HT-29 (cell line): Measurements from ENCODE around the gene KRTAP4-12. TPM values are rescaled to one million over a fixed set of nuclear protein-coding genes. Genes with fewer than 3 reads are reported as not detected.
"Not testable (repeated sequence)": the region's sequence is repeated elsewhere in the genome, so short reads cannot be mapped to it uniquely, and the experiment has no call there.

Experiments used
- DNase-seq: peaks from one replicate; pipeline ENCODE4 v3.0.0-alpha.2; 2015; ENCODE audit warnings: low spot score
- total RNA-seq: library from RNA; depleted of rRNA; stranded (reverse); fragments of >200 nt; shearing (Covaris generic); gene quantifications from 2 replicates; pipeline ENCODE4 v1.2.3, GENCODE V29; 2014; rRNA removed

KRTAP4-12 gene
- total RNA-seq = not detected in 2 replicates

DNA sequence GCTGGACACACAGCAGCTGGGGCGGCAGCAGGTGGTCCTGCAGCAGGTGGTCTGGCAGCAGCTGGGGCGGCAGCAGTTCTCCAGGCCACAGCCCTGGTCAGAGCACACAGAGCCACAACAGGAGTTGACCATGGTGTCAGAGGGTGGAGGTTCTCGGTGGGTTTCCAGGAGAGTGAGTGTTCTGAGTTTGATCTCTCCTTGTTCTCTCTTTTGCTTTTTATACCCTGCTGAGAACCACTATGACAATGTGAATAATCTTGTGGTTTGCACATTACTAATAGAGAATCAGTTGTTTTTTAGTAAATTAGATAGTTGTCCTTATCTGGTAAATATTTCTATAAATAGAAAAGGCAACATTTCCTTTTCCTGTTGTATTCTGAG, at the start of gene KRTAP4-12:
Gene KRTAP4-12, minus strand, starts transcription at position 192 of the 381 bp plus-strand sequence. Its CDS starts 60 bp downstream, at position 132.
- not testable (repeated sequence) for DNase-seq

DNA sequence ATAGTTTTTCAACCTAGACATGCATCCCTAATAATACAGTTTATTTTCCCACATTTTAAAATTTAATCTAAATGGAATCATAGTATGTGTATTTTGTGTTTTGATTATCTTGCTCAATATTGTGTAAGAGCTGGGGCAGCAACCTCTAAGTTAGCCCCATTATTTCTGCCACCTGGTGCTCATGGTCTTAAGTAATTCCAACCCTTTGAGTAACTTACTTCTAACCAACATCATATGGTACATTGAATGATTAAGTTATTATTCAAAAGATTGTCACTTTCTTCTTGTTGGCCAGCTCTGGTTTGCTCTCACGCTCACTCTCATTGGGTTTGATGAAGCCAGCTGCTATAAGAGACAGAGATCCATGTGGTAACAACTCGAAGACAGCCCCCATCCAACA, 47.9 kb upstream of the KRTAP4-12 start:
- no peak for DNase-seq

DNA sequence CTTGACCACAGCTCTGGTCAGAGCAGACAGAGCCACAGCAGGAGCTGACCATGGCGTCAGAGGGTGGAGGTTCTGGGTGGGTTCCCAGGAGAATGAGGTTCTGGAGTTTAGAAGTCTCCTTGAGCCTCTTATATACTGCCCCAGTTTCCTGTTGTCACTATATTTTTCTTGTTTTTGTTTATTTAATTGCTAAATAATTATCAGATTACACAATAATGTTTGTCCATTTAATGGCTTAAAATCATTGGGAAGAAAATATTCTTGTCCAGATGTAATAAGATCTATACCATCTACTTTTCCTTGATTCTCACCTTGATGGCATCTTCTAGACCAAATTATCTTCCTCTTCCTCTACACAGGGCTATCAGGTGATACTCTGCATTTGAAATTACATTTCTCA, 44.1 kb upstream of the KRTAP4-12 start, which contains the start of gene KRTAP4-3:
Gene KRTAP4-3, minus strand, starts transcription at position 101 of the 400 bp plus-strand sequence. Its CDS starts 49 bp downstream, at position 52.
- no peak for DNase-seq

- no peak for DNase-seq
Observed at GRCh38 chr17:41167561-41167960, 43.6 kb upstream of the KRTAP4-12 start.

DNA sequence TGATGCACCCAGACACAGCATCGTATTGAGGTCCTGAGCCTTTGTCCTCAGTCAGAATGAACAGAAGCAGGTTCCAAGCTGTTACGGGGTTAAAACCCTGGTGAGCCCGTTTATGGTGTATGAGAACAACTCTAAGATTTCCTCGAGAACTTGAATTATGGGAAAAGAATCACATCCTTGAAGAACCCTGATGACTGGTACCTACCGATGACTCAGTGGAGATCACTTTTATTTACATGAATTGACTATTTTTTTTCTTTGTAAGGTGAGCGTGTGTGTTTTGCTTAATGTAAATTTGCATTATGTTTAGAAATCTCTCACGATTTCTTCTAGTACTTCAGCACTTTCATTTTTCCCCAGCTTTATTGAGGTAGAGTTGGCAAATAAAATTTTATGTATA, 39.8 kb upstream of the KRTAP4-12 start:
- DNase-seq = no peak

- no peak for DNase-seq
Observed at GRCh38 chr17:41160648-41161047, 36.7 kb upstream of the KRTAP4-12 start, which contains the start of gene KRTAP4-4. Gene KRTAP4-4 (minus strand): TSS chr17:41160748. CDS start chr17:41160691, 57 bp downstream.

GRCh38 chr17:41160190-41160589, 36.2 kb upstream of the KRTAP4-12 start:
- DNase-seq = not testable (repeated sequence)

DNA sequence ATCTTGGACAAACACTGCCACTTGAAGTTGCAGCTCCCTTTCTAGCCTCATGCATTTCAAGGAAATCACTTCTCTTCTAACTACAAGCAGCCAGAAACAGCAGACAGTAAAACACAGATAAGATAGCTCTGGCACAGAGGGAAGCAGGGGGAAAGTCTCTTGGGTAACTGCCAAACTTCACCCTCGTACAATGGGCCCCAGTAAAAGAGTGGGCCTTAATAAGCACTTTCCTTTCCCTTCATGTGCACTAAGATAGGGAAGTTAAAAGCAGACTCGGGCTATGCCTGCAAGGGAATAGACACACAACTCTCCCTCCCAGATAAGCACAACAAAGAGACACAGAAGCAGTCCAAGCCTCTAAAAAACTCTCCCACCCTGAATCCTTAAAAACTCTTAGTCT, 29.9 kb upstream of the KRTAP4-12 start:
- DNase-seq = no peak

- no peak for DNase-seq
Observed at GRCh38 chr17:41151525-41151924, 27.5 kb upstream of the KRTAP4-12 start.

DNA sequence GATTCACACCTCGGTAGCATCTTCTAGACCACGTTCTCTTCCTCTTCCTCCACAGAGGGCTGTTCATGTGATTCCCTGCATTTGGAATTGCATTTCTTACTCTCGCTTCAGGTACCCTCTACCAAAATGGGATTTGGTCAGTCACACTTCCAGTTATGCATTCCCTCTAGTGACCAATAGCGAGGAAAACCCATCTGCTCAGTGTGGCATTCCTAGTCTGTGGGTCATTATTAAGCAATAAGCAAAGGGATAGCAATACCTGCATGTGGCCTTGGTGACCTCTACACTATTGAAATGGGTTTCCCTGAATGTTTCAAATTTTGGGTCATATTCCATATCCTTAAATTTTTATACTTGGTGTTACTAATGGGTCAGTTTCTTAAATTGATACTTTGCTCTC, 26.0 kb upstream of the KRTAP4-12 start:
- DNase-seq = no peak

GRCh38 chr17:41149652-41149985, 25.6 kb upstream of the KRTAP4-12 start, which contains the start of gene KRTAP4-5:
Gene KRTAP4-5 (minus strand): TSS chr17:41149825. CDS start chr17:41149767, 58 bp downstream.
- DNase-seq = no peak

- not testable (repeated sequence) for DNase-seq
Observed at GRCh38 chr17:41148971-41149651, 25.1 kb upstream of the KRTAP4-12 start.

GRCh38 chr17:41147531-41148204, 23.7 kb upstream of the KRTAP4-12 start:
- DNase-seq = no peak

- DNase-seq = no peak
Observed at GRCh38 chr17:41145261-41145660, 21.3 kb upstream of the KRTAP4-12 start.

DNA sequence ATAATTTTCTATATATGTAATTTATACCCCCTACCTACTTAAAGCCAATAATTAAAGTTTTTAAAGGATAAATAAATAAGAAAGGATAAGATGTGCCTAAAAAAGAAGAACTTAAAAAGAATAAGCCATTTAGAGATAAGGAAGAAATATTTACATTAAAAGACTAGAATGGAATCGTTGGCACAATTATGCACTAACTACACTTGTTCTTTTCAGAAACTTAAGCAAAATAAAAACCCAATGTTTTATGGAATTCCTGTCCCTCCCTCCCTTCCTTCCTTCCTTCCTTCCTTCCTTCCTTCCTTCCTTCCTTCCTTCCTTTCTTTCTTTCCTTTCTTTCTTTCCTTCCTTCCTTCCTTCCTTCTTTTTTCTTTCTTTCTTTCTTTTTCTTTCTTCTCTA, 20.9 kb upstream of the KRTAP4-12 start:
- DNase-seq = no peak

- DNase-seq = no peak
Observed at GRCh38 chr17:41141361-41141760, 17.4 kb upstream of the KRTAP4-12 start.

DNA sequence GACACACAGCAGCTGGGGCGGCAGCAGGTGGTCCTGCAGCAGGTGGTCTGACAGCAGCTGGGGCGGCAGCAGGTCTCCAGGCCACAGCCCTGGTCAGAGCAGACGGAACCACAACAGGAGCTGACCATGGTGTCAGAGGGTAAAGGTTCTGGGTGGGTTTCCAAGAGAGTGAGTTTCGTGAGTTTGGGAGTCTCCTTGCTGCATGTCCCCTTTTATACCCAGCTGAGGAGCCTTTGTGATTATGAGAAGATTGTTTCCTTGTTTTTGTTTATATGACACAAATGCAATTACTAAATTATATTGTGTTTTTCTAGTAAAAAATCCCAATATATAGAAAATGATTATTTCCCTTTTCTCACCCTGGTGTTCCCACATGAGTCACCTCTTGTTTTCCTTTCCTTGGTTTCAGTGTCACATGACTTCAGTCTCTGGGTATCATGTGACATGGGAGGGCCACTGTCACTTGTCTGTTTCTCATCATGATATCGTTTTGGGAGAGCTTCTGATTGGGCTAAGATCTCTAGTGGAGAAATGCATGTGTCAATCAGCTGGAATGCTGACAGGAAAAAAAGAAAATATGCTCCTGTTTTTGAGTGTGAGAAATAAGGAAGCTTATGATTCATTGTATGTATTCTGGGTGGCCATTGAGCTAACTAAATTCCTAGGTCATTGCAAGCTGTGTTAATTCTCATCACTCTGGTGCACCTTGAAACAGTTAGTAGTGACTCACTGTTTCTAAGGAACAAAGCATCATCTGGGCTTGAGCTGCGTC, 16.6 kb upstream of the KRTAP4-12 start, which contains the start of gene KRTAP4-6:
Gene KRTAP4-6, minus strand, starts transcription at position 185 of the 772 bp plus-strand sequence. Its CDS starts 57 bp downstream, at position 128.
- DNase-seq = no peak

- not testable (repeated sequence) for DNase-seq
Observed at GRCh38 chr17:41139865-41140264, 15.9 kb upstream of the KRTAP4-12 start.

- no peak for DNase-seq
Observed at GRCh38 chr17:41133880-41134735, 10.1 kb upstream of the KRTAP4-12 start.

- no peak for DNase-seq
Observed at GRCh38 chr17:41131979-41132378, 8.0 kb upstream of the KRTAP4-12 start.

DNA sequence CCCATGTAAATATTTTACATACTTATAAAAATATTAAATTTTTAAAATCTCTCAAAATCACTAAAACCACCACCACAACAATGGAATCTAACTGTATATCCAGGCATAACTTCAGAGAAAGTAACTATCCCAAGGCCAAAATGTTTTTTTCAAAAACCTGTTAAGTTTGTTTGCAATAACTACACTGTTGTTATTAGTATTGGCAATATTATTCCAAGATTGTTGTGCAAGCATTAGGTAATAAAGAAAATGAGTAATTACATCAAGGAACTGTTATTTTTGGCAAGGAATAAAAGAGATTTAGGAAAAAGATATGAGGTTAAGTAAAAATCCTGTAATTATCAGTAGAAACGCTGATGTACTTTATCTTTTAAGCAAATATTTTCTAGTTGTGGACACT, 3.4 kb upstream of the KRTAP4-12 start:
- DNase-seq = no peak
